HL-60 (cell line): ENCODE results near the gene IGFBP4.

Experiments
- DNase-seq, 2 experiments: peaks; one replicate each; pipeline ENCODE4 v3.0.0-alpha.2; 2010 to 2020; ENCODE audit warnings: low read depth in 1 of 2, low spot score in 1 of 2
- H3K27ac ChIP-seq: fragments of 250-450 bp; sonication (Bioruptor Pico); replicated peaks from 2 replicates; pipeline ENCODE4 v1.5.1; 2020; ENCODE audit warnings: mild to moderate bottlenecking, moderate library complexity
- H3K27me3 ChIP-seq: fragments of 250-450 bp; sonication (Bioruptor Pico); 2 replicates; pipeline ENCODE4 v1.5.1; 2021; ENCODE audit warnings: mild to moderate bottlenecking, moderate library complexity; ENCODE audit not compliant: insufficient read depth, poor library complexity, severe bottlenecking
- H3K4me3 ChIP-seq: replicated peaks from 2 replicates; pipeline ENCODE4 v1.5.1; 2011; ENCODE audit warnings: mild to moderate bottlenecking, control low read depth, low read length; ENCODE audit not compliant: insufficient read depth
- GABPA ChIP-seq: IDR thresholded peaks from 2 replicates; pipeline ENCODE4 v1.6.1; 2012; ENCODE audit warnings: low read depth
- POLR2AphosphoS5 ChIP-seq: IDR thresholded peaks from 2 replicates; pipeline ENCODE4 v1.6.1; 2012; ENCODE audit warnings: low read depth
- SPI1 ChIP-seq: IDR thresholded peaks from 2 replicates; pipeline ENCODE4 v1.6.1; 2012; ENCODE audit warnings: low read depth, mild to moderate bottlenecking, borderline replicate concordance
- TF ChIP-seq, protein P1 (sequence below): IDR thresholded peaks from 2 replicates; pipeline ENCODE4 v1.6.1; 2012; ENCODE audit warnings: low read depth; ENCODE audit not compliant: insufficient replicate concordance
- TF ChIP-seq, protein P2 (sequence below): IDR thresholded peaks from one replicate; pipeline ENCODE4 v1.5.1; 2011; ENCODE audit warnings: low read length, control low read depth, inconsistent platforms; ENCODE audit not compliant: insufficient read depth

The IGFBP4 gene

DNA sequence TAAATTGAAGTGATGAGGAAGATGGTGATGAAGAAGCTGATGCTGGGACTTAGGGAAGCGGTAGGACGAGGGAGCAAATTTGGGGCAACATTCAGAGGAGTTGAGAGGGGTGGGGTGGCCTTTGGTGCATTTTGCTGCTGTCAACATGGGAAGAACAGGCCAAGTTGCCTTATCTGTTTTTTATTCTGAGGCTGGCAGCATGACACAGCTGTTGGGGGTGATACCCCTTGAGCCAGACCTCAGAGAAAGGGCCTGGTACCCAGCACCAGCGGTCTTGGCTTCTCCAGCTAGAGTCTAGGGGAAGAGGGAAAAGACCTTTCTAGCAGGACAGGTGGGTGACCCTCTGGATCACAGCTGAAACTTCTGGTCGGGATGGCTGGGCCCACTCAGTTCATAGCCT, 4.6 kb downstream of the IGFBP4 start:
- Histone ChIP-seq H3K27me3 (peaks cover 2% of the 10 kb centered on the region), H3K27ac (no peak overlapping the region), H3K4me3 (no peak overlapping the region)
- TF ChIP-seq SPI1 = no peak
- TF ChIP-seq, protein P1, sequence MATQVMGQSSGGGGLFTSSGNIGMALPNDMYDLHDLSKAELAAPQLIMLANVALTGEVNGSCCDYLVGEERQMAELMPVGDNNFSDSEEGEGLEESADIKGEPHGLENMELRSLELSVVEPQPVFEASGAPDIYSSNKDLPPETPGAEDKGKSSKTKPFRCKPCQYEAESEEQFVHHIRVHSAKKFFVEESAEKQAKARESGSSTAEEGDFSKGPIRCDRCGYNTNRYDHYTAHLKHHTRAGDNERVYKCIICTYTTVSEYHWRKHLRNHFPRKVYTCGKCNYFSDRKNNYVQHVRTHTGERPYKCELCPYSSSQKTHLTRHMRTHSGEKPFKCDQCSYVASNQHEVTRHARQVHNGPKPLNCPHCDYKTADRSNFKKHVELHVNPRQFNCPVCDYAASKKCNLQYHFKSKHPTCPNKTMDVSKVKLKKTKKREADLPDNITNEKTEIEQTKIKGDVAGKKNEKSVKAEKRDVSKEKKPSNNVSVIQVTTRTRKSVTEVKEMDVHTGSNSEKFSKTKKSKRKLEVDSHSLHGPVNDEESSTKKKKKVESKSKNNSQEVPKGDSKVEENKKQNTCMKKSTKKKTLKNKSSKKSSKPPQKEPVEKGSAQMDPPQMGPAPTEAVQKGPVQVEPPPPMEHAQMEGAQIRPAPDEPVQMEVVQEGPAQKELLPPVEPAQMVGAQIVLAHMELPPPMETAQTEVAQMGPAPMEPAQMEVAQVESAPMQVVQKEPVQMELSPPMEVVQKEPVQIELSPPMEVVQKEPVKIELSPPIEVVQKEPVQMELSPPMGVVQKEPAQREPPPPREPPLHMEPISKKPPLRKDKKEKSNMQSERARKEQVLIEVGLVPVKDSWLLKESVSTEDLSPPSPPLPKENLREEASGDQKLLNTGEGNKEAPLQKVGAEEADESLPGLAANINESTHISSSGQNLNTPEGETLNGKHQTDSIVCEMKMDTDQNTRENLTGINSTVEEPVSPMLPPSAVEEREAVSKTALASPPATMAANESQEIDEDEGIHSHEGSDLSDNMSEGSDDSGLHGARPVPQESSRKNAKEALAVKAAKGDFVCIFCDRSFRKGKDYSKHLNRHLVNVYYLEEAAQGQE = no peak
- DNase-seq = no peak

DNA sequence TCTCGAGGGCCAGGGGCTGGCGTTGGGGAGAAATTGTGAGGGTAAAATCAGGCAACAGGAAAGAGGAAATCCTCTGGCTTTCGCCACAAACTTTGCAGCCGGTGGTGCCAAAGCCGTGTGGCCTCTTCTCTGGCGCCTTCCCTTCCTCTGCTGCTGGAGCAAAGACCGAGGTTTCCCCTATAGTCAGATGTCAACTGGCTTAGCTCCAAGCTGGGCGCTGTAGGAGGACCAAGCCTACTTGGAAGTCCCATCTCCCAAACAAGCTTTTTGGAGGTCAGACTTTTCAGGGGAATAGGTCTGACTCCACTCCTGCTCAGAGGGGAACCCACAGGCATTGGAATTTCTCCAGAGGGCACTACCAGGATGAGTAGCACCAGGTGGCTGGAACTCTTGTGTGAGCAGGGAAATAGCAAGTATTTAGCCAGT, 5.0 kb downstream of the IGFBP4 start:
- no peak overlapping the region for H3K4me3 ChIP-seq
- peak in 1 of 2 experiments; percentile 75 for DNase-seq
- TF ChIP-seq GABPA (no peak), SPI1 (peak; percentile 73; the same call in 1 of the 2 replicates)
- TF ChIP-seq, protein P1 = no peak
- peaks cover 2% of the 10 kb centered on the region for H3K27me3 ChIP-seq
- H3K27ac ChIP-seq = no peak overlapping the region

DNA sequence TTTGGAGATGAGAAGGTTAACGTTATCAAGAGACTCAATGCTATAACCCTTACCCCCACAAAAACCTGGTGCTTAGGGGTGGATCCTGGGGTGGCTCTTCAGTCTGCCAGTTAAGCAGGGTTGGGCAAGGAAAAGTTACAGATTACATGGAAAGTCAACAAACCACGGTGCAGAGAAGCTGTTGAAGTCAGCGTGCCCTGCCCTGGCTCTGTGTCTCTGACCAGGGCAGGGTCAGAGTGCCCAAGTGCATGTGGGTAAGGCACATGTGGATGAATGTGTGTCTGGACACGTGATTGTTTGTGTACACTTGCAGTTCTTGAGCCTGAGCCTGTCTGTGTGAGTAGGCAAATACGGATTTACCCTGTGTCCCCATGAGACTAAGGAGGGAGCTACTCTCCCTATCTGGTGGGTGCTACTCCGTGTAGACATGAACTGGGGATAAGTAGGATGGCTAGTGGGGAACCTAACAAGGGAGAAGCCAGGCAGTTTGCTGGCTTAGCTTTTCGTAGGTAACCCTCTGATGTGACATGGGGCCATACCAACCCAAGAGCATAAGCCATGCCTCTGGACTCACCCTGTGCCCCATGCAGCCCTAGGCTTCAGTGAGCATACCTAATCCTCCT, 5.5 kb downstream of the IGFBP4 start:
- Histone ChIP-seq H3K27me3 (peaks cover 2% of the 10 kb centered on the region), H3K27ac (no peak overlapping the region), H3K4me3 (no peak overlapping the region)
- TF ChIP-seq POLR2AphosphoS5 = no peak
- TF ChIP-seq SPI1 = no peak
- TF ChIP-seq, protein P1 = no peak
- TF ChIP-seq GABPA = no peak
- TF ChIP-seq, protein P2, sequence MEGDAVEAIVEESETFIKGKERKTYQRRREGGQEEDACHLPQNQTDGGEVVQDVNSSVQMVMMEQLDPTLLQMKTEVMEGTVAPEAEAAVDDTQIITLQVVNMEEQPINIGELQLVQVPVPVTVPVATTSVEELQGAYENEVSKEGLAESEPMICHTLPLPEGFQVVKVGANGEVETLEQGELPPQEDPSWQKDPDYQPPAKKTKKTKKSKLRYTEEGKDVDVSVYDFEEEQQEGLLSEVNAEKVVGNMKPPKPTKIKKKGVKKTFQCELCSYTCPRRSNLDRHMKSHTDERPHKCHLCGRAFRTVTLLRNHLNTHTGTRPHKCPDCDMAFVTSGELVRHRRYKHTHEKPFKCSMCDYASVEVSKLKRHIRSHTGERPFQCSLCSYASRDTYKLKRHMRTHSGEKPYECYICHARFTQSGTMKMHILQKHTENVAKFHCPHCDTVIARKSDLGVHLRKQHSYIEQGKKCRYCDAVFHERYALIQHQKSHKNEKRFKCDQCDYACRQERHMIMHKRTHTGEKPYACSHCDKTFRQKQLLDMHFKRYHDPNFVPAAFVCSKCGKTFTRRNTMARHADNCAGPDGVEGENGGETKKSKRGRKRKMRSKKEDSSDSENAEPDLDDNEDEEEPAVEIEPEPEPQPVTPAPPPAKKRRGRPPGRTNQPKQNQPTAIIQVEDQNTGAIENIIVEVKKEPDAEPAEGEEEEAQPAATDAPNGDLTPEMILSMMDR = no peak
- DNase-seq = no peak

DNA sequence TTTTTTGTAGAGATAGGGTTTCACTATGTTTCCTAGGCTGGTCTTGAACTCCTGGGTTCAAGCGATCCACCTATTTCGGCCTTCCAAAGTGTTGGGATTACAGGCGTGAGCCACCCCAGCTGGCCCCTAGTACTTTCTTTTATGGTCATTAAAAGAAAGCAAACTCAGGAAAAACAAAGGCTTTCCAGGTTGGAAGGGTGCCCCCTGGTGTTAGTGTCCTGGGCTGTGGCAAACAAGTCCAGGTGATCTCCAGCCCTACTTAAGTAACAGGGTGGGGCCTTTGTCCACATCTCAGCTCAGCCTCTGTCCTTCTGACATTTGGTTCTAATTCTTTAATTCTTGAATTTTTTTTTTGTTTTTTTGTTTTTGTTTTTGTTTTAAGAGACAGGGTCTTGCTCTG, 6.9 kb downstream of the IGFBP4 start:
- TF ChIP-seq, protein P2 = peak; percentile 54
- no peak for TF ChIP-seq POLR2AphosphoS5
- H3K27me3 ChIP-seq = no peaks in the 10 kb centered on the region
- peak in 1 of 2 experiments; percentile 56 for DNase-seq
- H3K4me3 ChIP-seq = no peak overlapping the region
- H3K27ac ChIP-seq = no peak overlapping the region
